ENCODE data around the gene EXD1. TPM values are rescaled to one million over a fixed set of nuclear protein-coding genes. Genes with fewer than 3 reads are reported as not detected.
"Not testable (repeated sequence)": the region's sequence is repeated elsewhere in the genome, so short reads cannot be mapped to it uniquely, and the experiment has no call there.

The EXD1 gene, protein sequence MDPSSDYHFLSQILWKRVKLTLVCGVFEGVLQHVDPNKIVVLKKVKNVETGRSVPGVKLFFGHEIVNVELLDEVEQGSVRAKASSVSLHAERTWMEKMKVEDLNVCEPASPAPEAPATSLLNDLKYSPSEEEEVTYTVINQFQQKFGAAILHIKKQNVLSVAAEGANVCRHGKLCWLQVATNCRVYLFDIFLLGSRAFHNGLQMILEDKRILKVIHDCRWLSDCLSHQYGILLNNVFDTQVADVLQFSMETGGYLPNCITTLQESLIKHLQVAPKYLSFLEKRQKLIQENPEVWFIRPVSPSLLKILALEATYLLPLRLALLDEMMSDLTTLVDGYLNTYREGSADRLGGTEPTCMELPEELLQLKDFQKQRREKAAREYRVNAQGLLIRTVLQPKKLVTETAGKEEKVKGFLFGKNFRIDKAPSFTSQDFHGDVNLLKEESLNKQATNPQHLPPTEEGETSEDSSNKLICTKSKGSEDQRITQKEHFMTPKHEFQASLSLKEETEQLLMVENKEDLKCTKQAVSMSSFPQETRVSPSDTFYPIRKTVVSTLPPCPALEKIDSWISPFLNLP
- not detected in 2 replicates for total RNA-seq
- not detected for polyA plus RNA-seq (2012)

GRCh38 chr15:41230650-41231421 lies at the start of gene EXD1, which contains the start of gene CHP1:
EXD1 (minus strand) TSS chr15:41230757; CDS start chr15:41226575, 4,182 bp downstream.
CHP1 (plus strand) TSS chr15:41231268; CDS start chr15:41231383, 115 bp downstream.
- DNase-seq (ENCODE audit: low read depth): peak; percentile 98

DNA sequence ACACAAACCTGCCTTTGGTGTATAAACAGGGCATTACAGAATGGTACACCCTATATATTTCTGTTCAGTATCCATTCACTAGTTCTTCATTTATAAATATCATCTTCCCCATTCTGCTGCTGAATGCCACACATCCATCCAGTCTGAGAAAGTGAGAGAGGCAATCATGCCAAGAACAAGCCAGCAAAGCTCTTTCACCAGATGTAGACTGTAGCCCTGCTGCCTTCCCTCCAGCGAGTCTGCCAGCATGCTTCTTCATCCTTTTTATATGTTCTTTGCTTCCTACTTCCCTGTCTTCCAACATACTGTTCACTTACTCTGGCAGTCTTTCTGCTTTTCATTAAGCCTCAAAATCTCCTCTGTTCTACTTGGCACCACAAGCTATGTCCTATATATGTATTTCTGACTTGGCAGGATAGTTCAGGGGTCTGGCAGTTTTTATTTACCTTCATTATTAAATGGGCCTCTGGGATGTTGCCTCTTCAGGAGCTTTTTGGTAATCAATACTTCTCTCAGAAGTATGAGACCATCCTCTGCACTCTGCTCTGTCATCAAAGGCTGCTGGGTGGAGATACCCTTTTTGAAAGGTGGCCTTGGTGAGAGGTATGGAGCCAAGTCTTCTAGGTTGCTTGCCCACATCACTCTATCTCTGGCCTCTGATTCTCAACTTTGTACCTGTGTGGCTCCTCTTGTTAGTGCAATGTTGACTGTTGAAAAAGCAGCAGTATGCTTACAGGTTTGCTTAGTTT lies 49.2 kb upstream of the EXD1 start:
- no peak for DNase-seq (ENCODE audit: low read depth)

DNA sequence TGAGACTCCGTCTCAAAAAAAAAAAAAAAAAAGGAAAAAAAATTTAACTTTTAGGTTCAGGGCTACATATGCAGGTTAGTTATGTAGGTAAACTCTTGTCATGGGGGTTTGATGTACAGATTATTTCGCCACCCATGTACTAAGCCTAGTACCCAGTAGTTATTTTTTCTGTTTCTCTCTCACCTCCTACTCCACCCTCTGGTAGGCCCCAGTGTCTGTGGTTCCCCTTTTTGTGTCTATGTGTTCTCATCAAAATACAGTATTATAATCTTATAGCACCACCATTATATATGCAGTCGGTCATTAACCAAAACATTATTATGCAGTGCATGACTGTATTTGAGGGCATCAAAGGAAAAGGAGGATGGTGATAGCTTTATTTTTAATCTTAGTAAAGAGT lies 47.8 kb upstream of the EXD1 start:
- no peak for DNase-seq (ENCODE audit: low read depth)

DNA sequence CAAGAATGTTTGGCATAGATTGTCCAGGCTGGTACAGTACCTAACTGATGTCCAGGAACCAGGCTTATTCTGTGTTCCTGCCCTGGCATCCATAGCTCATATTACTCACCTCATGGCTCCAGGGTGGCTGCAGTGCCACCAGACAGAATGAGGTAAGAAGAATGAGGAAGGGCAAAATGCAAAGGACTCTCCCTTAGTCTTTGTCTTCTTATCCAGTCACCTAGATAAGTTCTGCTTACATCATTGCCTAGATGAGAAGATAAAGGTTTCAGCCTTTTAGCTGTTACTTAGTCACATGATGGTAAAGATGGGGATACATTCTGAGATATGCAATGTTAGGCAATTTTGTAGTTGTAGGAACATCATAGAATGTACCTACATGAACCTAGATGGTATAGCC lies 46.3 kb upstream of the EXD1 start:
- DNase-seq (ENCODE audit: low read depth): no peak

DNA sequence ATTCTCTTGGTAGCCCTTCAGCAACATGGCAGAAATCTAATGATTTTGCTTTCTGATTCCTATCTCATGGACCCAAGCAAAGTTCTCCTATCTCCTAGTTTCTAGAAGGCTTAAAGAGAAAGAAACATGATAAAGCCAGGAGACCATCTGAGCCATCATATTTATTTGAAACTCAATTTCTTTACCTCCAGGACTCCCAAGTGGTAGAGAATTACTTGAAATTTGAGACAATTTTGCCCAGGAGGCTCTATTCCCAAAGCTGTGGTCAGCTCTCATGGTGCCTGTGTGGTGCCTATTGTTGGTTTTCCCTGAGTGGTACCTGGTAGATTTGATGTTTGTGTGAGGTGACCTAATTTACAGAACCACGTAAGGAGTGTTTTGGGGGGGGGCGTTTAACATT lies 39.3 kb upstream of the EXD1 start:
- DNase-seq (ENCODE audit: low read depth): no peak

DNA sequence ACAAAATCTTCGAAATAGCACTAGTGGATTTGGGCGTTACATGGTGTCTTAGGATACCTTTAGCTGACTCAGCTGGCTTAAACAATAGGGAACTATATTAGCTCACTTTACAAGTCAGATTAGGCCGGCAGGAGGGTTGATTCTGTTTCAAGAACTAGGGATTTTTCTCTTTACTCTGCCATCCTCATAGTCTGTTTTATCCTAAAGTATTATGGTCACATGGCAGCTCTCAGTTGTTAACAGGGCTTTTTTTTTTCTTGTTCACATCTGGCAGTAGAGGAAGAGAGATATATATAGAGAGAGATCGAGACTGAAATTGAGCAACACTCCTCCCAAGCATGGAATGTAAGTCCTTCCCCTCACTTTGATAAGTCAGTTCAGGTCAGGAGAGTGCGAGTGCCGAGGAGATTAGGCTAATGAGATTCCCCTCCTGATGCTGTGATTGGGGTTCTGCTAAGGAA lies 33.4 kb upstream of the EXD1 start:
- no peak for DNase-seq (ENCODE audit: low read depth)

- DNase-seq (ENCODE audit: low read depth): no peak
Measured at GRCh38 chr15:41262571-41262970, 32.0 kb upstream of the EXD1 start.

GRCh38 chr15:41260924-41261323 lies 30.4 kb upstream of the EXD1 start:
- DNase-seq (ENCODE audit: low read depth): not testable (repeated sequence)

GRCh38 chr15:41259546-41260189 lies 29.1 kb upstream of the EXD1 start:
- no peak for DNase-seq (ENCODE audit: low read depth)

DNA sequence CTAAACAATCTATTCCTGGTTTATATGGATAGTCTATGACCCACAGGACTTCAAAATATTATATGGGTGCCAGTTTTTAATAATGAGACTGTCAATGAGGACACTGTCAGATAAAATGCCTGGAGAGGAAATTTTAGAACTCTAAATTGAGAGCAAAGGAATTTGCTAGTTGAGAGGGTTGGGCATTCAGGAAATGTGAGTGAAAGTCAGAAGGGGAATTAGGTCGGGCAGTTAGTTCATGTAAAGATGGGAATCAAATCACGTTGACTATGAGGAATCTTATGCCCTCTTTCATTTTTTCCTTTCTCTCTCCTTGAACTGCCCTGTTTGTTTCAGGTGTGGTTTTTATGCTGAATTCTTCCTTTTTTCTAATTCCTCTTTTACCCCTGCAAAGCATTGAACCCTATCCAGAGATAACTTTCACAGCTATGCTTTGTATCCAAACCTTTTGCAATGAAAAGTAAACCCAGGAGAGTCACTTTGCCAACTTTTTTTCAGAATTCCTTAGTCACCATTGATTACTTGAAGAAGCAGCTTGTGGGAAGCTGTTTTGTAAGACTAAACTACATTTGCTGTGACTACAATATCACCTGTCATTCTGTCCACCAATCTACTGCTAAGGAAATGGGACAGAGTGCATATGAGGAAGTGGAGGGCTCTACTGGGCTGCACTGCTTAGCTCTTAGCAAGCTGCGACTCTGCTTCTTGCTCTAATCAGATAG lies 28.4 kb upstream of the EXD1 start:
- DNase-seq (ENCODE audit: low read depth): peak; percentile 46

GRCh38 chr15:41256577-41257038 lies 26.1 kb upstream of the EXD1 start:
- no peak for DNase-seq (ENCODE audit: low read depth)

DNA sequence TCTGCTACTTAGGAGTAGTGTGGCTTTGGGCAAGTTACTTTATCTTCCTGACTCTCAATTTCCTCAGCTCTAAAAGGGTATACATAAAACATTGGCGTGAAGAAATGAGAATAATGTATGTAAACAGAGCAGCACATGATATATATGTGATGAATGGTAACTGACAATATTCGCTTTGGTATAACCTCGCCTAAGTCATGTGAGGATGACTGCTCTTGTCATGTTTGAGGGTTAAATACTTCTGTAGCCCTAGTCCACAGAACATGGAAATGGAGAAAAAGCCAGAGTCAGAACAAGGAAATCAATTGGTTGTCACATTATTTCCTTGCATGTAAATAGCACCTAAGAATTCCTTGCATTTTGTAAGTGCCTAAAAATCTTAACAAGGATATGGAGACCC lies 25.5 kb upstream of the EXD1 start:
- no peak for DNase-seq (ENCODE audit: low read depth)

GRCh38 chr15:41254560-41254959 lies 24.0 kb upstream of the EXD1 start:
- no peak for DNase-seq (ENCODE audit: low read depth)

- no peak for DNase-seq (ENCODE audit: low read depth)
Measured at GRCh38 chr15:41251411-41251810, 20.9 kb upstream of the EXD1 start.

GRCh38 chr15:41250745-41251144 lies 20.2 kb upstream of the EXD1 start:
- not testable (repeated sequence) for DNase-seq (ENCODE audit: low read depth)

- DNase-seq (ENCODE audit: low read depth): peak; percentile 7
Measured at GRCh38 chr15:41241221-41241964, 10.8 kb upstream of the EXD1 start.

DNA sequence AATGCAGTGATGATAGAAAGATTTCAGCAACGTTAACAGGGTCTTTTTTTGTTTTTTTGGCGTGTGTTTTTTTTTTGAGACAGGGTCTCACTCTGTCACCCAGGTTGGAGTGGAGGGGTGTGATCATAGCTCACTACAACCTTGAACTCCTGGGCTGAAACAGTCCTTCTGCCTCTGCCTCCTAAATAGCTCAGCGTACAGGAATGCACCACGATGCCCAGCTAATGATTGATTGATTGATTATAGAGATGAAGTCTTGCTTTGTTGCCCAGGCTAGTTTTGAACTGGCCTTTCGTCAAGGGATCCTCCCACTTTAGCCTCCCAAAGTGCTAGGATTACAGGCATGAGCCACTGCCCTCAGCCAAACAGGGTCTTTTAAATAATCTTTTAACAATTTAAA lies 7.5 kb upstream of the EXD1 start:
- no peak for DNase-seq (ENCODE audit: low read depth)

DNA sequence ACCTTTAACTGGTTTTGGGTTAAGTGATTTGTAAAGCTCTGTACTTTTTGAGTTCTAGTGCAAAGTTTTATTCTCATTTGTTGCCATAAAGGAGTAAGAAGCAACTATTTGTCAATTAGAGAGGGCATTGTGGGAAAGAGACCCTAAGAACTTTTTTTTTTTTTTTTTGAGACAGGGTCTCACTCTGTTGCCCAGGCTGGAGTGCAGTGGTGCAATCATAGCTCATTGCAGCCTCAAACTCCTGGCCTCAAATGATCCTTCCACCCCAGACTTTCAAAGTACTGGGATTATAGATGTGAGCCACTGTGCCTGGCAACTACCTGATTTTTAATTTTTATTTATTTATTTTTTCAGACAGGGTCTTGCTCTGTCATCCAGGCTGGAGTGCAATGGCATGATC lies 5.4 kb upstream of the EXD1 start:
- DNase-seq (ENCODE audit: low read depth): no peak

DNA sequence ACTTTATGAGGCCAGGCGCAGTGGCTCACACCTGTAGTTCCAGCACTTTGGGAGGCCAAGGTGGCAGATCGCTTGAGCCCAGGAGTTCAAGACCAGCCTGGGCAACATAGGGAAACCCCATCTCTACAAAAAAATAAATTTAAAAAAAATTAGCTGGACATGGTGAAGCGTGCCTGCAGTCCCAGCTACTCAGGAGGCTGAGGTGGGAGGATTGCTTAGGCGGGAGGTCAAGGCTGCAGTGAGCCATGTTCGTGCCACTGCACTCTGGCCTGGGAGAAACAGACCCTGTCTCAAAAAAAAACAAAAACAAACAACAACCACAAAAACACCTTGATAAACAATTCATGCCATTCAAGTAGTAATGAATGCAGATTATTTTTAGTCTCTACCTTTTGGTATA lies 4.7 kb upstream of the EXD1 start:
- not testable (repeated sequence) for DNase-seq (ENCODE audit: low read depth)
